Vagina (tissue), 2 donors: ENCODE measurements around the gene CPN2. TPM values are rescaled to one million over a fixed set of nuclear protein-coding genes. Genes with fewer than 3 reads are reported as not detected.

ENCODE experiments used
- DNase-seq, 2 donors: peaks; one replicate each; pipeline ENCODE4 v3.0.0-alpha.2; 2017; ENCODE audit errors: extremely low spot score in 2 of 2
- H3K27ac ChIP-seq: fragments of 200-600 bp; sonication (generic); one replicate; pipeline ENCODE4 v1.5.1; 2019
- H3K27me3 ChIP-seq: fragments of 200-600 bp; sonication (generic); one replicate; pipeline ENCODE4 v1.5.1; 2019
- H3K36me3 ChIP-seq, 2 donors: fragments of 200-600 bp; sonication (generic); one replicate each; pipeline ENCODE4 v1.5.1; 2017 to 2019
- H3K4me1 ChIP-seq: fragments of 200-600 bp; sonication (generic); one replicate; pipeline ENCODE4 v1.5.1; 2019
- H3K4me3 ChIP-seq, 2 donors: fragments of 200-600 bp; sonication (generic); 1 replicate in 1 of 2; 2 replicates in 1 of 2; pipeline ENCODE4 v1.5.1; 2016 to 2019
- H3K9me3 ChIP-seq: fragments of 200-600 bp; sonication (generic); one replicate; pipeline ENCODE4 v1.5.1; 2019
- POLR2A ChIP-seq, 2 donors: fragments of 450-650 bp; IDR thresholded peaks; one replicate each; pipeline ENCODE4 v1.6.1; 2017; ENCODE audit warnings: antibody characterized with exemption in 2 of 2, mild to moderate bottlenecking in 2 of 2, moderate library complexity in 2 of 2
- POLR2AphosphoS5 ChIP-seq, 2 donors: sonication (generic); formaldehyde crosslinking; IDR thresholded peaks; one replicate each; pipeline ENCODE4 v1.9.0; 2017; ENCODE audit warnings: antibody characterized with exemption in 2 of 2, mild to moderate bottlenecking in 2 of 2, low read depth in 1 of 2; ENCODE audit not compliant: insufficient read depth in 1 of 2
- intact Hi-C: fragments of 100-400 bp; cut with DNase I; formaldehyde crosslinking; loops from one replicate; pipeline ENCODE4 v1.15.1; 2023
- total RNA-seq: library from RNA; depleted of rRNA; stranded (reverse); fragments of >200 nt; gene quantifications from one replicate; pipeline ENCODE4 v1.2.3, GENCODE V29; 2016
- TF ChIP-seq, protein P1 (sequence below), 3 experiments: fragments of 450-650 bp in 2 of 3; fragments of 200-600 bp in 1 of 3; sonication (generic) in 1 of 3; IDR thresholded peaks; one replicate each; pipeline ENCODE4 v1.5.1; 2017 to 2019; ENCODE audit warnings: antibody characterized with exemption in 3 of 3, mild to moderate bottlenecking in 2 of 3, moderate library complexity in 2 of 3

The CPN2 gene
- total RNA-seq, 1 donor from 2014 or later = not detected

GRCh38 chr3:194379231-194379630, 28.1 kb upstream of the CPN2 start:
- H3K4me3 ChIP-seq = no peak overlapping the region
- no peaks in the 10 kb centered on the region for H3K27me3 ChIP-seq
- intact Hi-C loops = no loop called here
- no peaks in the 10 kb centered on the region for H3K36me3 ChIP-seq
- TF ChIP-seq POLR2A (IDR thresholded peaks at IDR 0.05) = no peak
- TF ChIP-seq, protein P1, sequence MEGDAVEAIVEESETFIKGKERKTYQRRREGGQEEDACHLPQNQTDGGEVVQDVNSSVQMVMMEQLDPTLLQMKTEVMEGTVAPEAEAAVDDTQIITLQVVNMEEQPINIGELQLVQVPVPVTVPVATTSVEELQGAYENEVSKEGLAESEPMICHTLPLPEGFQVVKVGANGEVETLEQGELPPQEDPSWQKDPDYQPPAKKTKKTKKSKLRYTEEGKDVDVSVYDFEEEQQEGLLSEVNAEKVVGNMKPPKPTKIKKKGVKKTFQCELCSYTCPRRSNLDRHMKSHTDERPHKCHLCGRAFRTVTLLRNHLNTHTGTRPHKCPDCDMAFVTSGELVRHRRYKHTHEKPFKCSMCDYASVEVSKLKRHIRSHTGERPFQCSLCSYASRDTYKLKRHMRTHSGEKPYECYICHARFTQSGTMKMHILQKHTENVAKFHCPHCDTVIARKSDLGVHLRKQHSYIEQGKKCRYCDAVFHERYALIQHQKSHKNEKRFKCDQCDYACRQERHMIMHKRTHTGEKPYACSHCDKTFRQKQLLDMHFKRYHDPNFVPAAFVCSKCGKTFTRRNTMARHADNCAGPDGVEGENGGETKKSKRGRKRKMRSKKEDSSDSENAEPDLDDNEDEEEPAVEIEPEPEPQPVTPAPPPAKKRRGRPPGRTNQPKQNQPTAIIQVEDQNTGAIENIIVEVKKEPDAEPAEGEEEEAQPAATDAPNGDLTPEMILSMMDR (IDR thresholded peaks at IDR 0.05) = no peak
- no peak for TF ChIP-seq POLR2AphosphoS5 (IDR thresholded peaks at IDR 0.05; ENCODE audit: insufficient read depth in 1 of 2, low read depth in 1 of 2)
- no peaks in the 10 kb centered on the region for H3K4me1 ChIP-seq
- no peak overlapping the region for H3K27ac ChIP-seq
- H3K9me3 ChIP-seq = no peaks in the 10 kb centered on the region
- DNase-seq = no peak

DNA sequence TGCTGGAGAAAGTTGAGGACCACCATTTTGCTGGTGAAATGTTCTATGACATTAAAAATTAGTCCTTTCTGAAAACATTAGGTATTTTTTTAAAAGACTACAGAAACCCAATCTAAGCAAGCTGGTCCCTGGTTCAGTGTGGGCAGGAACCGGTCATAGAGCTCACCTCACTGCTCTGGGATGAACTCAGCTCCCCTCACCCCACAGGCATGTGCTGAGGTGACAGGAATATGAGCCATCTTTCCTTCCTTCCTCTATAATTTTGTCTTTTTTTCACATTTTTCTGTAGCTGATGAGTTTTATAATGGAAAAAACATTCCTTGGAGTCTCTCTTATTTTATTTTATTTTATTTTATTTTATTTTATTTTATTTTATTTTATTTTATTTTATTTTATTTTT, 26.6 kb upstream of the CPN2 start:
- TF ChIP-seq, protein P1 (IDR thresholded peaks at IDR 0.05) = no peak
- TF ChIP-seq POLR2AphosphoS5 (IDR thresholded peaks at IDR 0.05; ENCODE audit: insufficient read depth in 1 of 2, low read depth in 1 of 2) (no peak), POLR2A (IDR thresholded peaks at IDR 0.05) (no peak)
- no peaks in the 10 kb centered on the region for H3K4me1 ChIP-seq
- H3K9me3 ChIP-seq = no peaks in the 10 kb centered on the region
- intact Hi-C loops = no loop called here
- no peak overlapping the region for H3K4me3 ChIP-seq
- no peaks in the 10 kb centered on the region for H3K36me3 ChIP-seq
- no peak for DNase-seq
- H3K27me3 ChIP-seq = no peaks in the 10 kb centered on the region
- no peak overlapping the region for H3K27ac ChIP-seq

GRCh38 chr3:194376241-194376560, 25.1 kb upstream of the CPN2 start:
- no peaks in the 10 kb centered on the region for H3K9me3 ChIP-seq
- DNase-seq = no peak
- TF ChIP-seq, protein P1 (IDR thresholded peaks at IDR 0.05) = no peak
- no peak for TF ChIP-seq POLR2A (IDR thresholded peaks at IDR 0.05)
- no peak for TF ChIP-seq POLR2AphosphoS5 (IDR thresholded peaks at IDR 0.05; ENCODE audit: insufficient read depth in 1 of 2, low read depth in 1 of 2)
- intact Hi-C loops = no loop called here
- H3K36me3 ChIP-seq = no peaks in the 10 kb centered on the region
- no peak overlapping the region for H3K4me3 ChIP-seq
- no peaks in the 10 kb centered on the region for H3K4me1 ChIP-seq
- H3K27me3 ChIP-seq = no peaks in the 10 kb centered on the region
- no peak overlapping the region for H3K27ac ChIP-seq

DNA sequence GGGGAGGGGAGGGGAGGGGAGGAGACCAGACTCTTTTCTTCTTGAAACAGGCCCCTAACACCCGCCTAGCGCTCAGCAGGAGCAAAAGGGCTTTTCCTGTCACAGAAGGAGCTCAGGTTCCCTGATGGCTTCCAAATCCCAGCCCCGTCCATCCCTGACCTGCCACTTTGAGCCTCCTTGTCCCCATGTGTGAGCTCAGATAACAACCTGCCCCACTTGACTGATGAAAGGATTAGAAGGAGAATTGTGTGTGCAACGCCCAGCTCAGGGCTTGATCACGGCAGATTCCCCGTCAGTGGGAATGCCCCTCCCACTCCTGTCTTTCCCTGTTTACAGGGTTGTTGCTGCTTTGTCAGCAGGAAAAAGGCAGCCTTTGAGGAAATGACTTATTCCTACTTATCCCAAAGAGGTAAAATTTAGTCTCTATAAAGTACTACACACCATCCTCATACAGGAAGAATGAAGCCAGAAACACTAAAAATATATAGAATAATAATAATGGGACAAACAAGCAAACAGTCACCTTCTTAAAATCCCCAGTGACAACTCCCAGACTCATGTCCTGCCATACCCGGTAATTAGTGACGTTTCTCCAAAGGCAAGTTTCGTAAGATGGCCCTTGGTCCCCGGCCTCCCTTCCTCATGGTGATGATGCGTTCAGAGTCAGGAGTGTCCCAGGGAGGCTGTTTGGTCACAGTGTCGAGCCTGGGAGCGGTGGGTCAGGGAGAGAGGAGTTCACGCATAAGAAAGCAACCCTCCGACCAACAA, 24.5 kb upstream of the CPN2 start:
- intact Hi-C loops = no loop called here
- Histone ChIP-seq H3K9me3 (no peaks in the 10 kb centered on the region), H3K27me3 (no peaks in the 10 kb centered on the region), H3K36me3 (no peaks in the 10 kb centered on the region), H3K4me1 (no peaks in the 10 kb centered on the region), H3K27ac (no peak overlapping the region), H3K4me3 (no peak overlapping the region)
- no peak for DNase-seq
- TF ChIP-seq, protein P1 (IDR thresholded peaks at IDR 0.05) = no peak
- no peak for TF ChIP-seq POLR2A (IDR thresholded peaks at IDR 0.05)
- TF ChIP-seq POLR2AphosphoS5 (IDR thresholded peaks at IDR 0.05; ENCODE audit: insufficient read depth in 1 of 2, low read depth in 1 of 2) = no peak

DNA sequence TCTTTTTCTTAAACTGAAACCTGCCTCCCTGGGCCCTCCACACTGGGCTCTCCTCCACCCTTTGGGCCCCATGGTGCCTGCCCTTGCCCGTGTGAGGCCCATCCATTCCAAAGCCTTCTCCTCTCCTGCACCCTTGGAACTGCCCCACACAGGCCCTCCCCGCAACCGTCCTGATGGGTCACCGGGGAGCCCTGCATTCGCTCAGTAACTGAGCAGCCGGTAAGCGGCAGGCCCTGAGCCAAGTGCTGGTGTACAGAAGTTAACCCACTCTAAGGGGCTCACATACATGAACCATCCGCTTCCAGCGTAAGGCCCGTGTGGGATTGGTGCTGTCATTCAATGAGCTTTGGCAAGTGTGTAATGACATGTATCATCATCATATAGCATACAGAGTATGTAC, 23.8 kb upstream of the CPN2 start:
- DNase-seq = no peak
- Histone ChIP-seq H3K4me1 (peaks cover under 1% of the 10 kb centered on the region), H3K36me3 (no peaks in the 10 kb centered on the region), H3K9me3 (no peaks in the 10 kb centered on the region), H3K27me3 (no peaks in the 10 kb centered on the region), H3K4me3 (no peak overlapping the region), H3K27ac (no peak overlapping the region)
- intact Hi-C loops = no loop called here
- TF ChIP-seq POLR2A (IDR thresholded peaks at IDR 0.05) (no peak), POLR2AphosphoS5 (IDR thresholded peaks at IDR 0.05; ENCODE audit: insufficient read depth in 1 of 2, low read depth in 1 of 2) (no peak)
- TF ChIP-seq, protein P1 (IDR thresholded peaks at IDR 0.05) = no peak
